K562 (cell line): ENCODE results near the gene ZNRF3. TPM values are rescaled to one million over a fixed set of nuclear protein-coding genes. Genes with fewer than 3 reads are reported as not detected.
A peak's percentile ranks its signal among the peaks of the same experiment; 100 is the strongest.

Experiments
- ARID3A ChIP-seq: IDR thresholded peaks from 2 replicates; pipeline ENCODE4 v1.6.1; 2012; ENCODE audit warnings: low read depth, low read length, improper control_type of control experiment, borderline replicate concordance
- CEBPG ChIP-seq, 3 experiments: fragments of 200-800 bp in 1 of 3; sonication (Bioruptor generic) in 1 of 3; sonication (generic) in 1 of 3; formaldehyde crosslinking in 1 of 3; IDR thresholded peaks in 2 of 3; conservative IDR thresholded peaks in 1 of 3; 2 replicates each; pipeline versions ENCODE4 v1.6.1 to v1.8.0; 2016 to 2022; ENCODE audit warnings: missing compliant biosample characterization in 2 of 3, missing genetic modification characterization in 2 of 3, mild to moderate bottlenecking in 1 of 3, missing genetic modification reagents in 1 of 3
- HBP1 ChIP-seq: fragments of 450-650 bp; formaldehyde crosslinking; IDR thresholded peaks from 2 replicates; pipeline ENCODE4 v1.4.0; 2022; ENCODE audit warnings: missing genetic modification characterization
- PTRF ChIP-seq: fragments of 450-650 bp; IDR thresholded peaks from 2 replicates; pipeline ENCODE4 v1.6.1; 2016; ENCODE audit warnings: mild to moderate bottlenecking, missing genetic modification characterization, missing compliant biosample characterization
- XRCC3 ChIP-seq: fragments of 450-650 bp; IDR thresholded peaks from 2 replicates; pipeline ENCODE4 v1.6.1; 2017; ENCODE audit warnings: mild to moderate bottlenecking, moderate library complexity
- ZNF318 ChIP-seq, 2 experiments: fragments of 450-650 bp; IDR thresholded peaks; 2 replicates each; pipeline ENCODE4 v1.6.1; 2016; ENCODE audit warnings: mild to moderate bottlenecking in 2 of 2, borderline replicate concordance in 1 of 2, low read depth in 1 of 2, moderate library complexity in 1 of 2
- ZNF551 ChIP-seq: fragments of 250-450 bp; sonication (Bioruptor Pico); IDR thresholded peaks from 2 replicates; pipeline ENCODE4 v1.5.0; 2021; ENCODE audit warnings: mild to moderate bottlenecking, moderate library complexity
- ZSCAN29 ChIP-seq: fragments of 450-650 bp; IDR thresholded peaks from 2 replicates; pipeline ENCODE4 v1.6.1; 2017
- polyA plus RNA-seq, 8 experiments: library from polyadenylated mRNA; depleted of rRNA in 4 of 8; stranded (reverse) in 5 of 8; unstranded in 3 of 8; fragments of >200 nt; fragmentation: Nextera tagmentation in 2 of 8; fragmentation: Illumina TruSeq in 1 of 8; extraction: Ambion mirVana in 2 of 8; extraction: Trizol in 1 of 8; gene quantifications; 2 replicates each; pipeline versions ENCODE4 v1.2.1 to v1.2.3, GENCODE V29; 2011 to 2014; ENCODE audit warnings: inconsistent platforms in 1 of 8, missing spikeins in 1 of 8
- total RNA-seq, 7 experiments: library from RNA; depleted of rRNA in 6 of 7; stranded (reverse); fragments of >200 nt in 6 of 7; fragmentation: Illumina TruSeq in 2 of 7; extraction: Trizol in 2 of 7; gene quantifications; 2 replicates each; pipeline versions ENCODE4 v1.2.1 to v1.2.3, GENCODE V29; 2011 to 2021; ENCODE audit warnings: low replicate concordance in 1 of 7
- TF ChIP-seq, protein P1 (sequence below): sonication (generic); formaldehyde crosslinking; IDR thresholded peaks from 2 replicates; pipeline ENCODE4 v1.8.1; 2023; ENCODE audit warnings: mild to moderate bottlenecking, missing genetic modification reagents, moderate library complexity
- TF ChIP-seq, protein P2 (sequence below): fragments of 250-450 bp; sonication (Bioruptor Pico); IDR thresholded peaks from 2 replicates; pipeline ENCODE4 v1.4.0; 2020; ENCODE audit warnings: mild to moderate bottlenecking, moderate library complexity

Gene ZNRF3
- total and polyA plus RNA-seq, 9 of the 15 experiments (the other 6 are each of a cell fraction or from before 2014, with no cell fraction given), result 0.41 to 5.9 (median 1.7) TPM

DNA sequence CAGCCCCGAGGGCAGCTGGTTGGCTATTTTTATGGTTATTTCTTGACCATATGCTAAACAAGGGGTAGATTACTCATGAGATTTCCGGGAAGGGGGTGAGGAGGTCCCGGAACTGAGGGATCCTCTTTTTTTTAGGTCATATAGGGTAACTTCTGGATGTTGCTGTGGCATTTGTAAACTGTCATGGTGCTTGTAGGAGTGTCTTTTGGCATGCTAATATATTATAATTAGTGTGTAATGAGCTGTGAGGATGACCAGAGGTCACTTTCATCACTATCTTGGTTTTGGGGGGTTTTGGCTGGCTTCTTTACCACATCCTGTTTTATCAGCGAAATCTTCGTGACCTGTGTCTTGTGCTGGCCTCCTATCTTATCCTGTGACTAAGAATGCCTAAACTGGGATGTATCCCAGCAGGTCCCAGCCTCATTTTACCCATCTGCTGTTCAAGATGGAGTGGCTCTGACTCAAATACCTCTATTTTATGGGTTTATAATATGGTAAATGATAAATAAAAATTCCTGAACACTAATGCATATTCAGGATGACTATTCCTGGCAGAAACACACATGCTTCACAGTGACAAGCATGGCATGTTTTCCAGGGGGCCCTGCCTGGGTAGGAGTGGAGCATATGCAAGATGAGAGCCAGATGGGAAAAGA is 200.7 kb downstream of the ZNRF3 start (continued):
- TF ChIP-seq ARID3A (no peak), XRCC3 (no peak), HBP1 (CRISPR knock-in tag) (no peak), ZSCAN29 (no peak), ZNF551 (CRISPR knock-in tag) (no peak), CEBPG (CRISPR knock-in tag; IDR thresholded peaks at IDR 0.05) (no peak), CEBPG (tag; conservative IDR thresholded peaks at IDR 0.05 in 1 of 2, IDR thresholded peaks at IDR 0.05 in 1 of 2) (0 out of 4 replicates have a peak, but pooled peaks of 1 of the 2 experiments have one; percentile 23), ZNF318 (IDR thresholded peaks at IDR 0.05; ENCODE audit: borderline replicate concordance in 1 of 2, low read depth in 1 of 2) (no peak), PTRF (tag) (no peak)
- TF ChIP-seq, protein P1, sequence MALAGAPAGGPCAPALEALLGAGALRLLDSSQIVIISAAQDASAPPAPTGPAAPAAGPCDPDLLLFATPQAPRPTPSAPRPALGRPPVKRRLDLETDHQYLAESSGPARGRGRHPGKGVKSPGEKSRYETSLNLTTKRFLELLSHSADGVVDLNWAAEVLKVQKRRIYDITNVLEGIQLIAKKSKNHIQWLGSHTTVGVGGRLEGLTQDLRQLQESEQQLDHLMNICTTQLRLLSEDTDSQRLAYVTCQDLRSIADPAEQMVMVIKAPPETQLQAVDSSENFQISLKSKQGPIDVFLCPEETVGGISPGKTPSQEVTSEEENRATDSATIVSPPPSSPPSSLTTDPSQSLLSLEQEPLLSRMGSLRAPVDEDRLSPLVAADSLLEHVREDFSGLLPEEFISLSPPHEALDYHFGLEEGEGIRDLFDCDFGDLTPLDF, result no peak
- TF ChIP-seq, protein P2, sequence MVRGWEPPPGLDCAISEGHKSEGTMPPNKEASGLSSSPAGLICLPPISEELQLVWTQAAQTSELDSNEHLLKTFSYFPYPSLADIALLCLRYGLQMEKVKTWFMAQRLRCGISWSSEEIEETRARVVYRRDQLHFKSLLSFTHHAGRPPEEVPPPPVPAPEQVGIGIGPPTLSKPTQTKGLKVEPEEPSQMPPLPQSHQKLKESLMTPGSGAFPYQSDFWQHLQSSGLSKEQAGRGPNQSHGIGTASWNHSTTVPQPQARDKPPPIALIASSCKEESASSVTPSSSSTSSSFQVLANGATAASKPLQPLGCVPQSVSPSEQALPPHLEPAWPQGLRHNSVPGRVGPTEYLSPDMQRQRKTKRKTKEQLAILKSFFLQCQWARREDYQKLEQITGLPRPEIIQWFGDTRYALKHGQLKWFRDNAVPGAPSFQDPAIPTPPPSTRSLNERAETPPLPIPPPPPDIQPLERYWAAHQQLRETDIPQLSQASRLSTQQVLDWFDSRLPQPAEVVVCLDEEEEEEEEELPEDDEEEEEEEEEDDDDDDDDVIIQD (CRISPR knock-in tag), result no peak
